ENCODE data around the gene SFMBT1.
A peak's percentile ranks its signal among the peaks of the same experiment; 100 is the strongest.
"Not testable (repeated sequence)": the region's sequence is repeated elsewhere in the genome, so short reads cannot be mapped to it uniquely, and the experiment has no call there.

The SFMBT1 gene

DNA sequence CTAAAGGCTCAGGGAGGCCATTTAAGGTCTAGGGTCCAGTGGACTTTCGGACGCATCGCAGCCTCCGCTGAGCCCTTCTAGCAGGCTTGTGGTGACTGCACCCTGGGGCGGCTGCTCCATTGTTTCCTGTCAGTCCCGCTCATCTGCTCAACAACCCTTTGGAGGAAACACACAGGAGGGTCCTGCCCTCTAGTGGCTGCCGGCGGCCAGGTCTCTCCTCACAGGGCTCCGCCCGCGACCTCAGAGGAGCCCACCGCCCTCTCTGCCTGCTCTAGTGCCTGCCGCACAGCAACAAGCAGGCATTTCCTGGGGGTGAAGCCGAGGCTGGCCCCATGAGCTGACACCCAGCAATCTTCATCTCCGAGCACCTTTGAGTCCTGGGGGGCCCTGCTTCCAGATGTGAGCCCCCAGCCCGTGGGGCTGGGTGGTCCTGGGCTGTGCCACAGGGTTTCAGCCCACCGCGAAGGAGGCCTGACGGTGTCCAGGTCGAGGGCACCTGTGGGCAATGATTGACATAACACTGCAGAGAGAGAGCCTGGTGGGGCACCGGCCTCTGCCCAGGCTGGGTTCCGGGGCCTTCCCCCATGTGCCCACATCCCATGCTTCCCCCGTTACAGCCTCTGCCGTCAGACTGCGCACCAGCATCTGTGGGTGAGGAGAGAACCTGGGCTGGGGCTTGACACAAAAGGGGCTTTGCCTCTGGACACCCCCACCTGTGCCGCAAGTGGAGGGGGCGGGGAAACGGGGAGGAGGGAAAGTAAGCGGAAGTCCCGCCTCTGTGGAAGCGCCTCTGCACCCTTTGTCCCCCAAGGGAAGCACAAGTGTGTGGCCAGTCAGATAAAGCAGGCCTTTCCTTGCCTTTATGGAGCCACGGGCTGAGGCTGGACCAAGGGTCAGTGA is 27.0 kb upstream of the SFMBT1 start:
- peak; percentile 59 for DNase-seq (ENCODE audit: low read depth)

DNA sequence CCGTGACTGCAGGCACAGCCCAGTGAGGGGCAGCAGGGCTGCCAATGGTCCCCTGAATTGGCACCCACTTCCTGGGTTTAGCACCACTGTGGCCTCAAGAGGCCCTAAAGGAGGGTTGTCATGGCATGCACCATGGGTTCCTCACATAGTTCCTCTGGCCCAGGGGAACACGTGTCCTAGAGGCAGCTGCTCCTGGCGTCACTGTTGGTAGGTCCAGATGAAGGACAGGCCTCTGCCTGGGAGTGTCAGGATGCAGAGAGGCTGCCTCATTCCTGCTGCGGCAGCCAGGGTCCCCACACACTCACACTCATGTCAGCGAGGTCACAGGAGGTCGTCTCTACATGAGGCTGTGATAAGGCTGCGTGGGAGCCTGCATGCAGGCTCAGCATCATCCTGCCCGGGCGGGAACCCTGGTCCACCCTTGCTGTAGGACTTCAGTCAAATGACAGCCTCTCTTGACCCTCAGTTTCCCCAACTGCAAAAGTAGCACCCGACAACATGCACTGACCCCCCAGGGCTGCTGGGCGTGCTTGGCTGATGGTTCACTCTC is 26.1 kb upstream of the SFMBT1 start:
- DNase-seq (ENCODE audit: low read depth), result no peak

DNA sequence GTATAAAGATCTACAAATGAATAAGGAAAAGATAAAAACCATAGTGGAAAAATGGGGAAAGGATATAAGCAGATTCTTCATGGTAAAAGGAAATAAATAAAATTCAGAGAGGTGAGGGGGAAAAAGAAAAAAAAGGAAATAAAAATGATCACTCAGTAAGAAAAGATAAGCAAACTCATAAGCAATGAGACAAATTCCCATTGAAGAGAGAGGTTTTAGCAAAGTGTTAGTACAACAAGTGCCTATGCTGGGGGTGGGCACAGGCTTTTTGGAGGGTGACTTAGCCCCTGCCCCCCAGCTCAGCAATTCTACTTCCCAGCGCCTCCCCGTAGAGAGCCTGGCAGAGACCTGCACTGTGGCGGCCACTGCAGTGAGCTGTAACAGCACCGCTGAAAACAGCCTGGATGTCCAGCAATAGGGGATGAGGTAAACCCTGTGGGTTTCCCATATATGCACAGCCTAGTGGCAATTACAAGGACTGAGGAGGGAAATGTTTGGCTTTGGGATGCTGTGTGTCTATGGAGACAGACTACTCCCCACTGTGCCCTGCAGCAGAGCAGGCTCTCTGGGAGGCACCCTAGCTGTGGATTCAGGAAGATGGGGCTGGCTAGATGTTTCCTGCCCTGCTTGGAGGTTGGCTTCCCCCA is 23.7 kb upstream of the SFMBT1 start:
- DNase-seq (ENCODE audit: low read depth), result no peak

DNA sequence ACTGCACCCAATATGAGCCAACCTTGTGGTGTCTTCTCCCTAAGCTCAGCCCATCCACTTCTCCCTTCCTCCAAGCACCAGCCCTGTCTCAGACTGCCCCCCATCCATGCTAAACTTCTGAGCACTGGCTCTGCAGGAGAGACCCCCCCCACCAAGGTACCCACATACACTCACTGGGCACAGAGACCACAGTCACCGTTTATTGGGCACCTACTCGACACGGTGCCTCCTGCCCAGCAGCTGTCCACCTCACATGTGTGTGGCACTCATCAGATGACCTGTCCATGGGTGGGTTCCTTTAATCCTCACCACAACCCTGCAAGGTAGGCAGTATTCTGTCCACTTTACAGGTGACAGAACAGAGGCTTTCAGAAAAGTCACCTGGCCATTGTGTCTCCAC is 22.3 kb upstream of the SFMBT1 start:
- no peak for DNase-seq (ENCODE audit: low read depth)

DNA sequence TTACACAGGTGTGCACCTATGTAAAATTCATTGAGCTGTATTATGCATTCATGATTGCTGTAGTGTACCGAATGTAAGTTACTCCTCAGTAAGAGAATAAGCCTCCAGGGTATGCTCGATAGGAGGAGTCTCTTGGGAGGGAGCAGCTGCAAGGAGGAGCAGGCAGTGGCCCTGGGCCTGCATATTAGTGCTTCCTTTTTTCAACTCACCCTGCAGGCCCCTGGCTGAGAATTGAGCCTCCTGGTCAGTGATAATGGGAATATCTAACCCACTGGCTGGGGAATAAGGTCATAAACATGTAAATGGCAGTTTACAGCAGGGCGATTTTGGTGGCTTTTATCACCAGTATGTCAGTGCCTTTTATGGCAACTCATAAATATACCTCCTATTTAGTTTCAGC is 21.7 kb upstream of the SFMBT1 start:
- DNase-seq (ENCODE audit: low read depth), result no peak

DNA sequence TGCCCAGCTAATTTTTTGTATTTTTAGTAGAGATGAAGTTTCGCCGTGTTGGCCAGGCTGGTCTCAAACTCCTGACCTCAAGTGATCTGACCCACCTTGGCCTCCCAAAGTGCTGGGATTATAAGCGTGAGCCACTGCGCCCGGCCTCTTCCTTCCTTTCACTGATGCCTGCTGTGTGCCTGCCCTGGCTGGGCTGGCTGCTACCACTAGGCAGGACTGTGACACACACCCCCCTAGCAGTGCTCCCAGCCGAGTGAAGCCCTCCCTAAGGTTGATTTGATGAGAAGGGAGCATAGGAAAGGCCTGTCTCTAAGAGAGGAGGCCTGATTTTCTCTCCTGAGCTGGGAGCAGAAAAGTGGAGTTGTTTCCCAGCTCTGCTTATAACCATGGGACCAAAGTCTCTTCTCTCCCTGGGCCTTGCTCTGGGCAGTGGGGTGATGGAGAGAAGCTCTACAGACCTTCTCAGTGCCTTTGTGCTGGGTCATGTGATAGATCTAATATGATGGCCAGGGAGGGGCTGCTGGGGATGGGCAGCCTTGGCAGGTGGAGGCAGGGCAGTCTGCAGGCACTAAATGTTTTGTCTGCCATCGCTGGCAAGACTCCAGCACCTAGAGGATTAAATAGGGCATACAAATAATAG is 20.1 kb upstream of the SFMBT1 start:
- no peak for DNase-seq (ENCODE audit: low read depth)

DNA sequence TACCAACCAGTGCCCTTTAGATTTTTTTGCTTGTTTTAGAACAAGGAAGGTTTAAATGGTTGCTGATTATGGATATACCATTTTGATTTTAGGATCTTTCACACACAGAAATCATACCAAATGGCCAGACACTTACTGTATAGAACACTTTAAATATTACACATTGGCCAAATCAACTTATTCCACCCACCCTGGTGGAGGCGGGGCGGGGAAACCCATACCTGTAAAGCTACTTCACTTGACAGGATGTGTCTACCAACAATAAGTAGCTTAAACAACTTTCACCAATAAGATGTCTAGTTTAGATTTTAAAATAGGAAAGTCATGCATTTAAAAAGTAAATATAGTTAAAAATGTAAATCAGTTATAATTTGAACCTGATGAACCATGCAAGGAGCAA is 17.0 kb upstream of the SFMBT1 start:
- no peak for DNase-seq (ENCODE audit: low read depth)

DNA sequence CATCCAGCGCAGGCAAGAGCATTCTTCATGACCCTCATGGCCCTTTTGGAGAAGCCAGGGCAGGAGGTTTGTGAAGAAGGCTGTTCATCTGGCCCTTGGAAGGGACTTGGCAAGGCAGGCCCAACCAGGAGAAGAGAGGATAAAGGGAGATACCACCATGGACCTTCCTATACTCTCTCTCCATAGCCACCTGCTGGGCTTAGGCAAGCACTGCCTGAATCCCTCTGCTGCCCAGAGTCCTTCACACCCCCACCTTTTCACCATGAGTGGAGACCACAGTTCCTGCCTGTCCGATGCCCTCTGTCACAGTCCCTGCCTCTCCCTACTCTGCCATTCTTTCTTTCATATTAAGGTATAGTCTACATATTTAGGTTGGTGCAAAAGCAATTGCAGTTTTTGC is 10.6 kb upstream of the SFMBT1 start:
- peak; percentile 12 for DNase-seq (ENCODE audit: low read depth)

DNA sequence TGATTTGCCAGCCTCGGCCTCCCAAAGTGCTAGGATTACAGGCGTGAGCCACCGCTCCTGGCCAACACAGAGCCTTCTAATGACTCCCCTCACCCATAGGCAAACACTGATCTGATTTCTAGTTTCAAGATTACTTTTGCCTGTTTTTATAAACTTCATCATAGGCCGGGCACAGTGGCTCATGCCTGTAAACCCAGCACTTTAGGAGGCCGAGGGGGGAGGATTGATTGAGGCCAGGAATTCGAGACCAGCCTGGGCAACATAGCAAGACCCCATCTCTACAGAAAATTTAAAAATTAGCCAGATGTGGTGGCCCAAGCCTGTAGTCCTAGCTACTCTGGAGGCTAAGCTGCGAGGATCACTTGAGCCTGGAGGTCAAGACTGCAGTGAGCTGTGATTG is 8.4 kb upstream of the SFMBT1 start:
- not testable (repeated sequence) for DNase-seq (ENCODE audit: low read depth)

DNA sequence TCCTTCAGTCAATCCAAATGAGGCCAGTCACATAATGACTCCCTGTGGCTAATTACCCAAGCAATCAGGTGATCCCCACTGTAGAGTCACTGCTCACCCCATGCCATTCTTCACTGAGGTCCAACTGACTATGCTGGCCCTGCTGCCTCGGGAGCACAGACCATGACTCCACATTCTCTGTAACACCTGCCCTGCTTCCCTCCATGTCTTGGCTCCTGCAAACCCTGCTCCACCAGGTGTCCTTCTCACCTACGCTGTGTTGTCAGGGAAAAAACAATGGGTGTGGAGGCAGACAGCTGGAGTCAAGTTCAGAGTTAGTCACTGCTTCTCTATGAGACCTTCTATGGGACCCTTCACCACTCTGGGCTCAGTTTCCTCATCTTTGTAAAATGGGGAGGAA is 6.1 kb upstream of the SFMBT1 start:
- DNase-seq (ENCODE audit: low read depth), result no peak

DNA sequence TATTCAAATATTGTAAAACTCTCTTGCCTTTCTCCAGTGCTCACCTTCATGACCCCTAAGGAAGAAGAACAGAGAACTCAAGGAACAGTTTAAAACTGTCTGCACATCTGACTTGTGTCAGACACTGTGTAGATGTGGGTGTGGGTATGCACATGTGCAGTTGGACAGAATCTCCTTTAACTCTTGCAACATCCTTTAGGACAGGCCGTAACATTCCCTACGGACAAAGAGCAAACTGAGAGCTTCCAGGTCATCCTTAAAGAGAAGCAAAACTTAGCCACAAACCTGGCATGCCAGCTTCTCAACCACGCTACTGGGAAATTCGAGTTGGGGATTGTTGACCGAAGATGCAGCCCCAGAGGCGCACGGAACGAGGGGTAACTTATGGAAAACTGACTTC is 4.1 kb upstream of the SFMBT1 start:
- peak; percentile 59 for DNase-seq (ENCODE audit: low read depth)

DNA sequence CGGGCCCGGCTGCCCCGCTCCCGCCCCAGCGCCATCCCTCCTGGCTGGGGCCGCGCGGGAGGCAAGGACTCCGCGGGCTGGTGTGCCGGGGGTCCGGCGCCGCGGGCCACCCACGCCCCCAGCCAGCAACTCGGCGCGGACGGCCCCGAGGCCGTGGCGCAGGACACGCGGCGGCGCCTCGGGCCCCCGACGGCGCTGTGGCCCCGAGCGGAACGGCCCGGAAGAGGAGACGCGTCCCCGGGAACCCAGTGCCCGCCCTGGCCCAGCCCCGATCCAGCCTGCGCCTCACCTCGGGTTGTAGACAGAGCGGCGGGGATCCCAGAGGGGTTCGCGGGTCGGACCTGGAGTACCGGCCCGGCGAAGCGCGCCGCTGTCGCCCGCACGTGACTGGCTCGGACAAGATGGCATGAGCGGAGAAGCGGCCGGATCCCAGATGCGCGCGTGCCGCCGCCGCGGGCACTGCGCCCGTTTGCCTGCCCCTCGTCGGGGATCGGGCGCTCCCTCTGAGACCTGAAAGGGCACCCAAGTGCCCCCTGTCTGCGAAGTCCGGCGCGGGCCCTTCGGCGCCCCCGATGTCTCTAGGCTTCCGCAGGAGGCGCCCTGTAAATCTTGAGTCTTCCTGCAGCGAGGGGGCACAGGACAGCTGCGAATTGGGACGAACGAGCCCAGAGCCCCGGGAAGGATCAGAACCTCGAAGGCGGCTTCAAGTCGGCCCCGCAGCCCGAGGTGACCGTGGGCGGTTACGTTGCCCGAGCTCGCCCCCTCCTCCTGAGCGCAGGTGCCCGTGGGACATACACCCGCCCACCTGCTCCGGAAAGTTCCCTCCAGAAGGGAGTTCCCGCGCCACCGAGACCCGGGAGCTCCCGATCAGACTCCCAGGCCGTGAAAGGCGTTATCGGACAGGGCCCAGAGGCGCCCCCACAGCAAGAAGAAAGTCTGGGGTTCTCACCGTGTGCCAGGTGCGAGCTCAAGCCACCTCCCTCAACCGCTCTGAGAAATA is 598 bp upstream of the SFMBT1 start:
- DNase-seq (ENCODE audit: low read depth), result no peak

DNA sequence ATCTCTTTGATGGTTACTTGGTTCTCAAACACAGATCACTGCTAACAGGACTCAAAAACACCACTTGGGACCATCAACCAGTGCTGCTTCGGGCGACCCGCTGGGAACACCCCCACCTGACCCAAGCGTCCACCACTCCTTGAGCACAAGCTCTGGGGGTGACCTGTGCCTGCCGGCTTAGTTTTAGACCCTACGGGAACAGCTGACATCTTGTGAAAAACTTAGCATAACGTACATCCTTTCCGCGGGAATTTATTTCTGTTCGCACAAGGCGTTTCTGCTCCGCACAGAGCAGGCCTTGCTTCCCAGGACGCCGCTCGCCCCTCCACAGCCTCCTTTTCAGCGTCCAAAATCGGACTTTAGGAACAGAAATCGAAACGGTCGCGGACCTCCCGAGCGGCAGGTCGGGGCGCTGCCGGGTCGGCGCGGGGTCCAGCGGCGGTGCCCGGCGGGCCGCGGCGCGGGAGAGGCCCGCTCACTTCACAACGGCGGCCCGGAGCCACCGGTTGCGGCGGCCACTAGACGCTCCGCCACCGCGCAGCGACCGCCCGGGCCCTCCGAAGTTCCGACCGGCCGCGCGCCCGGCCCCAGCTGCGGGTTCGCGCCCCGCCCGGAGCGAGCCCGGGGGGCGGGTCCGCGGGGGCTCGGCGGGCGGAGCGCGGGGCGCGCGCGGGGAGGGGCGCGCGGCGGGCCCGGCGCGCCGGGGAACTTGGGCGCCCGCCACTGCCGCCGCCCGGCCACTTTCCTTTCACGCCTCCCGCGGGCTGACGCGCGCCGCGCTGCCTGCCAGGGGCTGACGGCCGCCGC is 959 bp downstream of the SFMBT1 start:
- no peak for DNase-seq (ENCODE audit: low read depth)

DNA sequence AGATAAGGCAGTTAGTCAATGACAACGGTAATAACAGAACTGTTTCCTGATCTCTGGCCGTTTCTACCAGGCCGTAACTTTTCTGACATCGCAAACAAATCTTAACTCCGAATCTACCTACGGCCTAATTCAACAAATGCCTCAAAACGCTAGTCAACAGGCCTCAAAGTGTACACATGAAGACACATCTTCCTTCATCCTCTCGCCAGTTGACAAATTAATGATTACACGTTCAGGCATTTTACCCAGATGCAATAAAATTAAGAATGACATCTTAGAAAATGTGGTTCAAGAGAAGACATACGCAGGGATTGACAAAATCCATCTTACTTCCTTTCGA is 1.5 kb downstream of the SFMBT1 start:
- DNase-seq (ENCODE audit: low read depth), result no peak

DNA sequence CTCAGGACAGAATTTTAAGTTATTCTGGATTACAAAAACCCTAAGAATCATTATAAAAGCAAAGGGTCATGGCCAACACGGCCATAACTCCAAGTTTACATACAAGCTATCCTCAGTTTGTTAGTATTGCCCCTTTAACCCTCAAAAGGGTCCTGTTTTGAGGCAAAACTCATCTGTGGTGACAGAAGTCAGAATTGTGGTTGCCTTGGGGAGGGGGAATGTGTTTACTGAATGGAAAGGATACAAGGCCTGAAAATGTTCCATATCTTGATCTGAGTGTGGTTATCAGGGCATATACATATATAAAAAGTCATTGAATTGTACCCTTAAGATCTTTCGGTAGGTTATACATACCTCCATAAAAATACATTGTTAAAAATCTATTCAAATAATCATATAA is 2.1 kb downstream of the SFMBT1 start:
- DNase-seq (ENCODE audit: low read depth), result no peak

DNA sequence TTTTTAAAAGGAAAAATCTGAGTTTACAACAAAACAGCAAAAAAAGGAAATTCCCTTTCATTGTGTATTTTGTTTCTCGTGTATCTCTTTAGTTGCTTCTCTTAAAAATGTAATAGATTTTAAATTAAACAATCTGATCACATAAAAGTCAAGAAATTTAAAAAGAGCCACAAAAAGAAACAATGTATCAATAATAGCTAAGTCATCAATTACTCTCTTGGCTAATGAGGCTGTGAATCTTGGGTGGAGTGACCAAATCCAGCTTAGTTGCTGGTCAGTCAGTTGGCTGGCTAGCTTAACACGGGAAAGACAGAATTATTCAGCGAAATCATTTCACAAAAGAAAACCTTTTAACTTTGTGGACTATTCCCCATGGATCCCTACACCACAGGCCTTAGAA is 3.2 kb downstream of the SFMBT1 start:
- no peak for DNase-seq (ENCODE audit: low read depth)

DNA sequence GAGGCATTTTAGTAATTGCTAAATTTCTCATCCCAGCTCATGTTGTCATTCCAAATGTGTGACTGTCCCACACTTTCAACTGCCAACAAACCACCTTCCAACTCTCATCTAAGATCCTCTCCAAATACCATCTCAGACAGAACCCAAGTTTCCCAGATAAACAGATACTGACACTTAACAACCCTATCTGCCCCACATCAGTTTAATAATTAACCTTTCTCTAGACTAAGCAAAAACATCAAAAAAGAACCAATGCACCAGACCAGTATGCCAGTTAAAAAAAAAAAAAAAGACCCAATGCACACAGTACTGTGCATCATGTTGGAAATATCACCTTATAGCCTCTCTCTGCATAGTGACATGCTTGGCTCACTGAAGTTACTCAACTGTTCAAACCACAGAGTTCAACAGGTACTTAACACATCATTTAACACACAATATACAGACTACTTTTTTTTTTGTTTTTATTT is 5.5 kb downstream of the SFMBT1 start:
- DNase-seq (ENCODE audit: low read depth), result no peak

DNA sequence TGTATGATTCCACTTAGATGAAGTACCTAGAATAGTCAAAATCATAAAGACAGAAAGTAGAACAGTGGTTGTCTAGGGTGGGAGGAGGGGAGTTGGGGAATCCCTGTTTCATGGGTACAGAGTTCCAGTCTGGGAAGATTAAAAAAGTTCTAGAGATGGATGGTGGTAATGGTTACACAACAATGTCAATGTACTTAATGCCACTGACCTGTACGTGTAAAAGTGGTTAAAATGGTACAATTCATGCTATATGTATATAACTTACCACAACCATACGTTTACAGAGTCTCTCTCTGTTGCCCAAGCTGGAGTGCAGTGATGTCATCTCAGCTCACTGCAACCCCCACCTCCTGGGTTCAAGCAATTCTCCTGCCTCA is 6.5 kb downstream of the SFMBT1 start:
- DNase-seq (ENCODE audit: low read depth), result no peak

DNA sequence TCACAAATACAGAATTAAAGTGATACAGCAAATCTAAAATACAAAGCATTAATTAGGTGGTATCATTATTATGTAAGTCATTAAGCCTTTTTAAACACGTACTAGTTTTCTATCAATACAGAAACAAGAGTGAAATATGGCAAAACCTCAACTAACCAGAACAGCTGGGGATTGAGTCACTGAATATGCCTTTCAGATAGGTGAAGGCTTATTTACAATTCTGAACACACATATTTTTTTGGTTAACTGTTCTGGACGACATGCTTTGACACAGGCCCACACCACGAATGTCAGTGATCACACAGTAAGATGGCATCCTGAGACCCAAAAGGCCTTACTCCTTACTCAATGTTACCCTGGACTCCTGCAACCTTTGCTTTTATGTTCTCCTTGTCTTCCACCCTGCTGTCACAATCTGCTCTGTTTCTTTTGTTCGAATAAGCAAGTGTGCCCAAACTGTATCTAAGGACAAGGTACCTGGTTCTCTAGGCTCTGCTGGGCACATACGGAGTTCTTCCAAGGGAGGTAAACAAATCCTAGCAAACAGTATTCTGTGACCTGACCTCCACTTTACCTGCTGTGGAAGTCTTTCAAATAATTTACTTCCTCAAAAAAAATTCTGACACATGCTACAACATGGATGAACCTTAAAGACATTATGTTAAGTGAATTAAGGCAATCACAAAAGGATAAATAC is 7.0 kb downstream of the SFMBT1 start:
- no peak for DNase-seq (ENCODE audit: low read depth)

Measured in amniotic epithelial cell (primary cell).